Measurements from ENCODE around the gene MYPN.

DNA sequence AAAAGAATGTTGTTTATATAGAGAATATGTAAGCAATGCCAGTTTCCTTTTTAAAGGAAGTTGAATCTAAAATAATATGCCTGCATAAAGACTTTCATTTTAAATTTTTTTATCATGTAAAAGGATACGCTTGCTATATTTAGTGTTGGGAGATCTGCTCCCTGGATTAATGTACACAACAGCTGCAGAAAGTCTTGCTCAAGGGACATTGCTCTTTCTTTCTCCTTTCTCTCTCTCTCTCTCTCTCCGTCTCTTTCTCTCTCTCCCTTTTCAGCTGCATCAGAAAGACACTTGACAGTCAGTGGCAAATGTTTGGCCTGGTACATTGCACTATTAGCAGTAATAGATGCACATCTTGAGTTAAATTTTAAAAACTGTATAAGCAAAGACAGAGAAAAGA, 739 bp downstream of the MYPN start:
- no peak for TF ChIP-seq POLR2A (IDR thresholded peaks at IDR 0.05; ENCODE audit: low read length)
- no peak for TF ChIP-seq GATA1 (IDR thresholded peaks at IDR 0.05; ENCODE audit: low read depth, low read length)

Measured in erythroblast (primary cell).